Smooth muscle cell (in vitro differentiated cells): ENCODE data around the gene OR1L6. TPM values are rescaled to one million over a fixed set of nuclear protein-coding genes. Genes with fewer than 3 reads are reported as not detected.

Experiments used
- DNase-seq: peaks from one replicate; lab custom pipeline; 2025; ENCODE audit not compliant: unreplicated experiment; lab: John Stamatoyannopoulos, UW
- H2AFZ ChIP-seq: fragments of 200-600 bp; sonication (generic); 2 replicates; pipeline ENCODE4 v1.6.0; 2016; ENCODE audit warnings: antibody characterized with exemption, low read depth, mild to moderate bottlenecking
- H3F3A ChIP-seq: fragments of 200-600 bp; sonication (generic); 2 replicates; pipeline ENCODE4 v1.6.0; 2017; ENCODE audit warnings: antibody characterized with exemption, low read depth
- H3K27ac ChIP-seq: fragments of 200-600 bp; sonication (generic); 2 replicates; pipeline ENCODE4 v1.5.1; 2016; ENCODE audit warnings: low read depth, mild to moderate bottlenecking
- H3K27me3 ChIP-seq: fragments of 200-600 bp; sonication (generic); 2 replicates; pipeline ENCODE4 v1.6.1; 2016; ENCODE audit warnings: low read depth, mild to moderate bottlenecking
- H3K36me3 ChIP-seq: fragments of 200-600 bp; sonication (generic); 2 replicates; pipeline ENCODE4 v1.5.1; 2016; ENCODE audit warnings: low read depth
- H3K4me1 ChIP-seq: fragments of 200-600 bp; sonication (generic); 2 replicates; pipeline ENCODE4 v1.5.1; 2016; ENCODE audit warnings: low read depth
- H3K4me2 ChIP-seq: fragments of 200-600 bp; sonication (generic); 2 replicates; pipeline ENCODE4 v1.6.0; 2016; ENCODE audit warnings: mild to moderate bottlenecking
- H3K4me3 ChIP-seq: fragments of 200-600 bp; sonication (generic); 2 replicates; pipeline ENCODE4 v1.5.1; 2016; ENCODE audit warnings: mild to moderate bottlenecking
- H3K79me2 ChIP-seq: fragments of 200-600 bp; sonication (generic); 2 replicates; pipeline ENCODE4 v1.6.0; 2016; ENCODE audit warnings: low read depth, mild to moderate bottlenecking
- H3K9ac ChIP-seq: fragments of 200-600 bp; sonication (generic); 2 replicates; pipeline ENCODE4 v1.6.0; 2016; ENCODE audit warnings: low read depth
- H3K9me3 ChIP-seq: fragments of 200-600 bp; sonication (generic); replicated peaks from 2 replicates; pipeline ENCODE4 v1.5.1; 2016; ENCODE audit warnings: low read depth
- H4K20me1 ChIP-seq: fragments of 200-600 bp; sonication (generic); 2 replicates; pipeline ENCODE4 v1.6.0; 2016; ENCODE audit warnings: low read depth
- CTCF ChIP-seq: fragments of 200-600 bp; sonication (generic); IDR thresholded peaks from 2 replicates; pipeline ENCODE4 v1.5.1; 2017; ENCODE audit warnings: borderline replicate concordance, mild to moderate bottlenecking, antibody characterized with exemption; ENCODE audit not compliant: insufficient read depth, poor library complexity, severe bottlenecking
- WGBS: methylation state at CpG from one replicate; pipeline ENCODE4 v1.1.7; 2016; ENCODE audit warnings: low lambda C conversion rate; 5-methylcytosine and 5-hydroxymethylcytosine counted together
- polyA plus RNA-seq: library from polyadenylated mRNA; unstranded; fragments of >200 nt; fragmentation: Nextera tagmentation; extraction: Ambion mirVana; gene quantifications from 2 replicates; pipeline ENCODE4 v1.2.1, GENCODE V29; 2016
- total RNA-seq: library from RNA; depleted of rRNA; stranded (reverse); fragments of >200 nt; gene quantifications from 2 replicates; pipeline ENCODE4 v1.2.3, GENCODE V29; 2014

Gene OR1L6
- total and polyA plus RNA-seq, 2 experiments from 2014 or later, result not detected

GRCh38 chr9:122791872-122792669, 50.0 kb downstream of the OR1L6 start:
- H3K4me1 ChIP-seq, result no peaks in the 10 kb centered on the region
- no peaks in the 10 kb centered on the region for H3F3A ChIP-seq
- H3K4me2 ChIP-seq, result no peak overlapping the region
- H3K27ac ChIP-seq, result no peak overlapping the region
- H3K9ac ChIP-seq, result no peak overlapping the region
- no peaks in the 10 kb centered on the region for H3K79me2 ChIP-seq
- no peak for TF ChIP-seq CTCF
- H3K36me3 ChIP-seq, result no peaks in the 10 kb centered on the region
- no peaks in the 10 kb centered on the region for H3K9me3 ChIP-seq
- no peak for DNase-seq
- no peaks in the 10 kb centered on the region for H3K27me3 ChIP-seq
- WGBS, result 70% methylated on average over 5 of the region's 5 CpGs
- no peak overlapping the region for H2AFZ ChIP-seq
- H3K4me3 ChIP-seq, result no peak overlapping the region
- no peaks in the 10 kb centered on the region for H4K20me1 ChIP-seq

- Histone ChIP-seq H3K27me3 (no peaks in the 10 kb centered on the region), H3F3A (no peaks in the 10 kb centered on the region), H2AFZ (no peak overlapping the region), H3K9ac (no peak overlapping the region), H3K79me2 (no peaks in the 10 kb centered on the region), H4K20me1 (no peaks in the 10 kb centered on the region), H3K4me2 (no peak overlapping the region), H3K4me3 (no peak overlapping the region), H3K9me3 (no peaks in the 10 kb centered on the region), H3K27ac (no peak overlapping the region), H3K4me1 (no peaks in the 10 kb centered on the region), H3K36me3 (no peaks in the 10 kb centered on the region)
- 82% methylated on average over 6 of the region's 6 CpGs for WGBS
- DNase-seq, result no peak
- TF ChIP-seq CTCF, result no peak
Measured at GRCh38 chr9:122797316-122798063, 55.4 kb downstream of the OR1L6 start.

Other genes starting within 250 kb of the OR1L6 start
- not detected in 2 replicates for gene OR1J2, start 231.5 kb upstream of the OR1L6 start, total RNA-seq
- gene OR1J2, start 231.5 kb upstream of the OR1L6 start, polyA plus RNA-seq, result not detected in 2 replicates
- not detected in 2 replicates for gene OR1J4, start 223.2 kb upstream of the OR1L6 start, total RNA-seq
- not detected in 2 replicates for gene OR1J4, start 223.2 kb upstream of the OR1L6 start, polyA plus RNA-seq
- gene OR1N1, start 215.0 kb upstream of the OR1L6 start, total RNA-seq, result not detected in 2 replicates
- not detected in 2 replicates for gene OR1N1, start 215.0 kb upstream of the OR1L6 start, polyA plus RNA-seq
- gene OR1N2, start 189.2 kb upstream of the OR1L6 start, total RNA-seq, result not detected in 2 replicates
- gene OR1N2, start 189.2 kb upstream of the OR1L6 start, polyA plus RNA-seq, result not detected in 2 replicates
- not detected in 2 replicates for gene OR1L8, start 158.9 kb upstream of the OR1L6 start, total RNA-seq
- 0.11 TPM in 1 of 2 replicates, not detected in the other for gene OR1L8, start 158.9 kb upstream of the OR1L6 start, polyA plus RNA-seq
- gene OR1Q1, start 127.6 kb upstream of the OR1L6 start, total RNA-seq, result not detected in 2 replicates
- gene OR1Q1, start 127.6 kb upstream of the OR1L6 start, polyA plus RNA-seq, result not detected in 2 replicates
- gene OR1B1, start 84.7 kb upstream of the OR1L6 start, total RNA-seq, result not detected in 2 replicates
- gene OR1B1, start 84.7 kb upstream of the OR1L6 start, polyA plus RNA-seq, result not detected in 2 replicates
- not detected in 2 replicates for gene OR1L1, start 80.6 kb upstream of the OR1L6 start, total RNA-seq
- not detected in 2 replicates for gene OR1L1, start 80.6 kb upstream of the OR1L6 start, polyA plus RNA-seq
- not detected in 2 replicates for gene OR1L3, start 67.2 kb upstream of the OR1L6 start, total RNA-seq
- gene OR1L3, start 67.2 kb upstream of the OR1L6 start, polyA plus RNA-seq, result not detected in 2 replicates
- gene OR1L4, start 18.3 kb upstream of the OR1L6 start, total RNA-seq, result not detected in 2 replicates
- gene OR1L4, start 18.3 kb upstream of the OR1L6 start, polyA plus RNA-seq, result not detected in 2 replicates
- not detected in 2 replicates for gene OR5C1, start 46.6 kb downstream of the OR1L6 start, total RNA-seq
- not detected in 2 replicates for gene OR5C1, start 46.6 kb downstream of the OR1L6 start, polyA plus RNA-seq
- gene OR1K1, start 57.8 kb downstream of the OR1L6 start, total RNA-seq, result not detected in 2 replicates
- not detected in 2 replicates for gene OR1K1, start 57.8 kb downstream of the OR1L6 start, polyA plus RNA-seq
- 24.2 and 30.2 TPM in 2 replicates for gene PDCL, start 86.3 kb downstream of the OR1L6 start, total RNA-seq
- 14.9 and 18.3 TPM in 2 replicates for gene PDCL, start 86.3 kb downstream of the OR1L6 start, polyA plus RNA-seq
- 44.7 and 46.1 TPM in 2 replicates for gene RC3H2, start 163.1 kb downstream of the OR1L6 start, total RNA-seq
- gene RC3H2, start 163.1 kb downstream of the OR1L6 start, polyA plus RNA-seq, result 15.3 and 15.6 TPM in 2 replicates
- gene ZBTB6, start 171.0 kb downstream of the OR1L6 start, total RNA-seq, result 13.2 and 18.1 TPM in 2 replicates
- 2.7 and 3.8 TPM in 2 replicates for gene ZBTB6, start 171.0 kb downstream of the OR1L6 start, polyA plus RNA-seq
- gene ZBTB26, start 189.2 kb downstream of the OR1L6 start, total RNA-seq, result 4.0 and 5.3 TPM in 2 replicates
- gene ZBTB26, start 189.2 kb downstream of the OR1L6 start, polyA plus RNA-seq, result 0.74 and 1.5 TPM in 2 replicates
- gene RABGAP1, start 198.7 kb downstream of the OR1L6 start, total RNA-seq, result 31.8 and 35.3 TPM in 2 replicates
- gene RABGAP1, start 198.7 kb downstream of the OR1L6 start, polyA plus RNA-seq, result 13.5 and 17.6 TPM in 2 replicates